BE2C (cell line): Measurements from ENCODE around the gene MYO10.

Experiments used
- DNase-seq: peaks from one replicate; pipeline ENCODE4 v3.0.0-alpha.2; 2020
- H3K27me3 ChIP-seq: fragments of 250-450 bp; sonication (Bioruptor Pico); 2 replicates; pipeline ENCODE4 v1.5.1; 2020; ENCODE audit warnings: mild to moderate bottlenecking
- H3K36me3 ChIP-seq: fragments of 250-450 bp; sonication (Bioruptor Pico); 2 replicates; pipeline ENCODE4 v1.5.1; 2020; ENCODE audit warnings: mild to moderate bottlenecking
- H3K4me1 ChIP-seq: fragments of 250-450 bp; sonication (Bioruptor Pico); 2 replicates; pipeline ENCODE4 v1.5.1; 2020
- H3K4me3 ChIP-seq: 2 replicates; pipeline ENCODE4 v1.5.1; 2011; ENCODE audit warnings: low read depth, low read length
- H3K9me3 ChIP-seq: fragments of 250-450 bp; sonication (Bioruptor Pico); 2 replicates; pipeline ENCODE4 v1.5.1; 2020
- TF ChIP-seq, protein P1 (sequence below): IDR thresholded peaks from 2 replicates; pipeline ENCODE4 v1.5.1; 2012; ENCODE audit warnings: mild to moderate bottlenecking, low read depth, low read length

The MYO10 gene

DNA sequence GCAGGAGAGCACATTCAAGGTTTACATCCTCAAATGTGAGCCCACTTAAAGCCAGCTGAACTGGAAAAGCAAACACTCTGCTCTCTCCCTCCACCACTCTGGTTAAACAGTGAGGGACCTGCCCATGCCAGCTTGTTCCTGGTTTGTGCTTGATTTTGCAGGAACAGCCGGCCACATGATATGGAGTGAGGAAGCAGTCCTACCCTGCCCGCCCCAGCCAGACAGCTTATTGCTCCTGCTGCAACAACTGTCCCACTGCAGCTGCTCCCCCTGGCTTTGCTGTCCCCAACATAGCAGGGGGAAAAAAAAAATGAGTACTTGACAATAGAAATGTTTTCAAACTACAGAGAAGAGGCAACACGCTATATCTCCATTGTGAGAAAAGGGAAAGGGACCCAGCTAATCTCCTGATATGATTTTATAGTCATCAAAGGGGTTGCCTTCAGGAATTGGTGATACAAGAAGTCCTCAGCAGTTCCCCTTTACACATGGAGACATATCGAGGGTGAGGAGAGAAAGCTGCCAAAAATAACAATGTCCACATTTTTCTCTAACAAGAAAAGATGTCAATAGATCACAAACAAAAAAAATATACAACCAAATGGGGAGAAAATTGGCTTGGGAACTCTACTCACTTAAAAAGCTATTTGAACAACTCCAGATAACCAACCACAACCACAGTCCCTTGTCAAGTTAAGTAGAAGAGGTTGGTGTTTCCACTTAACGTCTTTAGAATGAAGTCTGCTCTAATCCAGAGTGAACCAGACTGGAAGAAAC lies 4.6 kb downstream of the MYO10 start:
- H3K4me3 ChIP-seq: no peak overlapping the region
- DNase-seq: no peak

GRCh38 chr5:16930496-16930895 lies 5.6 kb downstream of the MYO10 start:
- H3K27me3 ChIP-seq: peaks cover 52% of the 10 kb centered on the region
- TF ChIP-seq, protein P1, sequence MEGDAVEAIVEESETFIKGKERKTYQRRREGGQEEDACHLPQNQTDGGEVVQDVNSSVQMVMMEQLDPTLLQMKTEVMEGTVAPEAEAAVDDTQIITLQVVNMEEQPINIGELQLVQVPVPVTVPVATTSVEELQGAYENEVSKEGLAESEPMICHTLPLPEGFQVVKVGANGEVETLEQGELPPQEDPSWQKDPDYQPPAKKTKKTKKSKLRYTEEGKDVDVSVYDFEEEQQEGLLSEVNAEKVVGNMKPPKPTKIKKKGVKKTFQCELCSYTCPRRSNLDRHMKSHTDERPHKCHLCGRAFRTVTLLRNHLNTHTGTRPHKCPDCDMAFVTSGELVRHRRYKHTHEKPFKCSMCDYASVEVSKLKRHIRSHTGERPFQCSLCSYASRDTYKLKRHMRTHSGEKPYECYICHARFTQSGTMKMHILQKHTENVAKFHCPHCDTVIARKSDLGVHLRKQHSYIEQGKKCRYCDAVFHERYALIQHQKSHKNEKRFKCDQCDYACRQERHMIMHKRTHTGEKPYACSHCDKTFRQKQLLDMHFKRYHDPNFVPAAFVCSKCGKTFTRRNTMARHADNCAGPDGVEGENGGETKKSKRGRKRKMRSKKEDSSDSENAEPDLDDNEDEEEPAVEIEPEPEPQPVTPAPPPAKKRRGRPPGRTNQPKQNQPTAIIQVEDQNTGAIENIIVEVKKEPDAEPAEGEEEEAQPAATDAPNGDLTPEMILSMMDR: no peak
- H3K4me1 ChIP-seq: no peaks in the 10 kb centered on the region
- H3K9me3 ChIP-seq: no peaks in the 10 kb centered on the region
- DNase-seq: no peak
- no peaks in the 10 kb centered on the region for H3K36me3 ChIP-seq
- H3K4me3 ChIP-seq: no peak overlapping the region

More for the DNA sequence above, 4.6 kb downstream of the MYO10 start:
- Histone ChIP-seq H3K27me3 (peaks cover 60% of the 10 kb centered on the region), H3K4me1 (no peaks in the 10 kb centered on the region), H3K36me3 (no peaks in the 10 kb centered on the region), H3K9me3 (no peaks in the 10 kb centered on the region)
- TF ChIP-seq, protein P1: no peak

DNA sequence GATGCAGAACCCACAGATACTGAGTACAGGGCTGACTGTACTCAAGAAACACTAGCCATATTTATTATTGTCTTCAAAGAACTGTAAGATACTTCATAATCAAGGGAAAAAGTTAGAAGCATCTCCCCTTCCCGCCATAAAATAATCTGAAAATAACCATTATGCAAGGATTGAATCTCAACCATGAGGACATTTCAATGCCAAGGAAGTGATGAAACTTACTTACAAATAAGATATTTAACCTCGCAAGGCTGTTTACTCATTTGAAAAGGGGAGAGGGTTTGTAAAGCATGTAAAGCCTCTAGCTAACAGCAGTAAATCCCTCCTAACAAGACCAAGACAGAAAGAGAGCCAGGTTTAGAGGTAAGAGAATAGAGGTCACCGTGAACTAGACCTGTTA lies 6.3 kb downstream of the MYO10 start:
- TF ChIP-seq, protein P1: no peak
- Histone ChIP-seq H3K4me1 (no peaks in the 10 kb centered on the region), H3K27me3 (peaks cover 45% of the 10 kb centered on the region), H3K4me3 (no peak overlapping the region), H3K36me3 (no peaks in the 10 kb centered on the region), H3K9me3 (no peaks in the 10 kb centered on the region)
- DNase-seq: no peak

- Histone ChIP-seq H3K27me3 (peaks cover 40% of the 10 kb centered on the region), H3K4me3 (no peak overlapping the region), H3K36me3 (no peaks in the 10 kb centered on the region), H3K9me3 (no peaks in the 10 kb centered on the region), H3K4me1 (no peaks in the 10 kb centered on the region)
- no peak for DNase-seq
- TF ChIP-seq, protein P1: no peak
Observed at GRCh38 chr5:16929347-16929746, 6.7 kb downstream of the MYO10 start.

DNA sequence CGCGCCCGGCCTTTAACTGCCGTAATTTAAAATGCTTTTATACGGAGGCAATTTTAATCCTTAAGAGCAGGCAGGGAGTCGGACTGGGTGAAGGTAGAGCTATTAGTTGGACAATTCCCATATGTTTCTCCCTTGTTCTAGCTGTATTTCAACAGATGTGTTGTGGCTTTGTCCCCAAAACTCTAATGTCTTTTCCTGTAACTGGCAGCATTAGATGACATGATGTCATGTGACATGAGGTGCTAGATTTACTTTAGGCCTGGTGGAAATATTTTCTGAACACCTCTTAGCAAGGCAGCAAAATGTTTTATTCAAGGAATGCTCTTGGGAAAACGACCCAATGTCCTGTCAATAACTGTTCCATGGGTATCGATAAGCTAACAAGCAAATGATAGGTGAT lies 8.5 kb downstream of the MYO10 start:
- no peak for DNase-seq
- Histone ChIP-seq H3K36me3 (no peaks in the 10 kb centered on the region), H3K4me1 (no peaks in the 10 kb centered on the region), H3K9me3 (no peaks in the 10 kb centered on the region), H3K4me3 (no peak overlapping the region), H3K27me3 (peaks cover 23% of the 10 kb centered on the region)
- TF ChIP-seq, protein P1: no peak

DNA sequence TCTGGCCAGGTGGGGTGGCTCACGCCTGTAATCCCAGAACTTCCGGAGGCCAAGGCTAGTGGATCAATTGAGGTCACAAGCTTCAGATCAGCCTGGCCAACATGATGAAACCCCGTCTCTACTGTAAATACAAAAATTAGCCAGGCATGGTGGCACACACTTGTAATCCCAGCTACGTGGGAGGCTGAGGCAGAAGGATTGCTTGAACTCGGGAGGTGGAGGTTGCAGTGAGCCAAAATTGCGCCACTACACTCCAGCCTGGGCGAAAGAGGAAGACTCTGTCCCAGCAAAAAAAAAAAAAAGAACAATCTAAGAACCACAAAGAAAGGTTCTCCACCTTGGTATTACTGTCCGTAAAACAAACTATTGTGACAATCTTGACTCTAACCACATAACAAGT lies 9.7 kb downstream of the MYO10 start:
- no peak overlapping the region for H3K4me3 ChIP-seq
- no peaks in the 10 kb centered on the region for H3K4me1 ChIP-seq
- TF ChIP-seq, protein P1: no peak
- H3K27me3 ChIP-seq: peaks cover 11% of the 10 kb centered on the region
- no peaks in the 10 kb centered on the region for H3K36me3 ChIP-seq
- no peaks in the 10 kb centered on the region for H3K9me3 ChIP-seq
- no peak for DNase-seq
